Stimulated activated CD4-positive, alpha-beta T cell treated with anti-CD3 and anti-CD28 coated beads, Interleukin-12 subunit alpha, Interleukin-12 subunit beta, amount 100 ng/mL, for 48 hours (primary cell): Measurements from ENCODE around the gene GABRP.

Experiments
- DNase-seq, 3 donors: peaks; one replicate each; pipeline ENCODE4 v3.0.0-alpha.2; 2020; ENCODE audit warnings: low read depth in 2 of 3, low spot score in 1 of 3

Gene GABRP

GRCh38 chr5:170860818-170861666 is 77.5 kb downstream of the GABRP start:
- DNase-seq, result no peak

- no peak for DNase-seq
These were observed 78.1 kb downstream of the GABRP start for GRCh38 chr5:170861667-170861916.

- DNase-seq, result no peak
These were observed 78.6 kb downstream of the GABRP start, which contains the start of gene RANBP17 for GRCh38 chr5:170861917-170862766. TSS of gene RANBP17 (plus strand) at chr5:170862018.

- DNase-seq, result no peak
These were observed 80.1 kb downstream of the GABRP start for GRCh38 chr5:170863646-170864045.
